MM.1S (cell line): Measurements from ENCODE around the gene SP6.

Experiments used
- CTCF ChIP-seq: fragments of 300-600 bp; sonication (generic); IDR thresholded peaks from 2 replicates; pipeline ENCODE4 v1.5.1; 2016; ENCODE audit warnings: antibody characterized with exemption, low read length, mixed read lengths
- EZH2 ChIP-seq: fragments of 300-600 bp; sonication (generic); optimal IDR thresholded peaks from 2 replicates; pipeline ENCODE3; 2017; ENCODE audit warnings: low read depth, mild to moderate bottlenecking, antibody characterized with exemption, low read length, mixed read lengths

DNA sequence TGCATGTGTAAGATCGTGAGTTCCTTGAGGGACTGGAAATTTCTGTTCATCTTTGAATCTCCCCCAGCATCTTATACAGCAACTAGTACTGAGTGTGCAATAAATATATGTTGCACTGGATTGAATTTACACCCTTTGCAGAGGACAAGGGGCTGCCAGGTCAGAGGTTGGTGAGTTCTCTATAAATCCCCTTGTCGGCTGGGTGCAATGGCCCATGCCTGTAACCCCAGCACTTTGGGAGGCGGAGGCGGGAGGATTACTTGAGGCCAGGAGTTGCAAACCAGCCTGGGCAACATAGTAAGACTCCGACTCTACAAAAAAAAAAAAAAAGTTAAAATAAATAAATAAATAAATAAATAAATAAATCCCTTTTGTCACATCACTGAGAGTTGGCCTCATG lies 9.4 kb upstream of the SP6 start:
- TF ChIP-seq EZH2, result no peak
- TF ChIP-seq CTCF, result no peak
